Stimulated activated CD8-positive, alpha-beta memory T cell treated with anti-CD3 and anti-CD28 coated beads, Interleukin-12 subunit alpha, Interleukin-12 subunit beta, amount 100 ng/mL, for 1 hour (primary cell): ENCODE results near the gene PLK3.
"Not testable (repeated sequence)": the region's sequence is repeated elsewhere in the genome, so short reads cannot be mapped to it uniquely, and the experiment has no call there.

ENCODE experiments used
- DNase-seq: peaks from one replicate; pipeline ENCODE4 v3.0.0-alpha.2; 2020; ENCODE audit warnings: low read depth

The PLK3 gene

GRCh38 chr1:44799770-44800584, at the start of gene PLK3:
Gene PLK3 (plus strand): TSS chr1:44800377. CDS start chr1:44800464, 87 bp downstream.
- DNase-seq: peak; percentile 97

- no peak for DNase-seq
Observed at GRCh38 chr1:44757420-44757819, 42.8 kb upstream of the PLK3 start.

DNA sequence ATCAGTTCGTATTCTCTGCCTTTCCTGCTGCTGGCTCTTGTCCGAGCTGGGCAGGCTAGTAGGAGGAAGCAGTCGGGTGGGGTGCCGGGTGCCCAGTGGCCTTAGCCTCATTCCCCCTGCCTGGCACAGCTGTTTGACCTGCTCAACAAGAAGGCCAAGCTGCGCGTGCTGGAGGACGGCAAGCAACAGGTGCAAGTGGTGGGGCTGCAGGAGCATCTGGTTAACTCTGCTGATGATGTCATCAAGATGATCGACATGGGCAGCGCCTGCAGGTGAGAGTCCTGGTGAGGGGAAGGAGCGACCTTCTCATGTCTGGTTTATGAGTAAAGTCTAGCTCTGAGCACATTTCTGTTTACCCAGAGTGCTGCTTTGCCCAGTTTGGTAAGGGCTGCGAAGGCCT, 41.1 kb upstream of the PLK3 start:
- no peak for DNase-seq

DNA sequence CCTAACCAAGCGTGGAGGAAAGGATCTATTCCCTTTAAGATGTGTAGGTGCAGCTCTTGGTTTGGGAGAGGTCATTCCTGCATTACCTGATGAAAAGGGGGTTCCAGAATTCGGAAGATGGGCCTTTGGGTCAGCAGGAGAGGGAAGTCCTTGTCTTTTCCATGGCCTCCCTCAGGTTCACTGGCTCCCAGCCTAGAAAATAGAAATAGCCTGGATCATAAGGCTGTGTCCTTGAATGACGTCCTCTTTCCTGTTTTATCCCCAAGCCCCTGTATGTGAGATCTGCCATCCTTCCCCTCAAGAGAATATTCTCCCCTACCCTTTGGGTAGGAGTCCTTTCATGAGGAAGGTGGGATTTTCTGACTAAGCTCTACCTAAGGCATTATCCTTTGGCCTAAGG, 39.3 kb upstream of the PLK3 start:
- no peak for DNase-seq

GRCh38 chr1:44766421-44766820, 33.8 kb upstream of the PLK3 start:
- DNase-seq: not testable (repeated sequence)

- peak; percentile 83 for DNase-seq
Observed at GRCh38 chr1:44775078-44775929, 24.9 kb upstream of the PLK3 start, which contains the start of gene RPS8. Gene RPS8 (plus strand): TSS chr1:44775540. CDS start chr1:44775597, 57 bp downstream.

GRCh38 chr1:44775930-44776729, 24.0 kb upstream of the PLK3 start:
- DNase-seq: no peak

- DNase-seq: no peak
Observed at GRCh38 chr1:44776730-44777068, 23.5 kb upstream of the PLK3 start.

DNA sequence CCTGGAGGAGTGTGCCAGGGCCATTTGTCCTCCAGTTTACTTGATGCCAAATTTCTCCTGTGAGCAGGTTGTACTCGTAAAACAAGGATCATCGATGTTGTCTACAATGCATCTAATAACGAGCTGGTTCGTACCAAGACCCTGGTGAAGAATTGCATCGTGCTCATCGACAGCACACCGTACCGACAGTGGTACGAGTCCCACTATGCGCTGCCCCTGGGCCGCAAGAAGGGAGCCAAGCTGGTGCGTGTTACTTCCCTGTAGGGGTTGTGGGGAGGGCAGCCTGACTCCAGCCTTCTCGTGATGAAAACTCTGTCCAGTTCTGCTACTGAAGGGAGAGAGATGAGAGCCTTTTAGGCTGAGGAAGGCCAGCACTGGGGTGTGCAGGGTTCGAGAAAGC, 22.6 kb upstream of the PLK3 start:
- DNase-seq: no peak

GRCh38 chr1:44777969-44778635, 22.1 kb upstream of the PLK3 start:
- no peak for DNase-seq

- no peak for DNase-seq
Observed at GRCh38 chr1:44778705-44779576, 21.2 kb upstream of the PLK3 start.

- DNase-seq: no peak
Observed at GRCh38 chr1:44780583-44781121, 19.5 kb upstream of the PLK3 start.

DNA sequence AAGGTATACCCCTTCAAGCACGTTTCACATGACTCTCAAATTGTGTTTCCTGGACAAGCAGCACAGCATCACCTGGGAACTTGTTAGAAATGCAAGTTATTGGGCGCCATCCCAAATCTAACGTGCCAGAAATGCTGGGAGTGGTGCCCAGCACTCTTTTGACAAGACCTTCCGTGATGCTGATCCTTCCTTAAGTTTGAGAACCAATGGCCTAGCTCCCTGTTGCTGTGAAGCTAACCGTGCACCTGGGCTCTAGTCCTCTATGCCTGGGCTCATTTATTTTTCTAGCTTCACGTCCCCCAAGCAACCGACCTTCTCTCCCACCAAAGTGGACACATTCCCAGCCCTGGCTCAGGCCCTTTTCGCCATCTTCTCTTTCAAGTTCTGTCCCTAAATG, 16.5 kb upstream of the PLK3 start:
- no peak for DNase-seq

DNA sequence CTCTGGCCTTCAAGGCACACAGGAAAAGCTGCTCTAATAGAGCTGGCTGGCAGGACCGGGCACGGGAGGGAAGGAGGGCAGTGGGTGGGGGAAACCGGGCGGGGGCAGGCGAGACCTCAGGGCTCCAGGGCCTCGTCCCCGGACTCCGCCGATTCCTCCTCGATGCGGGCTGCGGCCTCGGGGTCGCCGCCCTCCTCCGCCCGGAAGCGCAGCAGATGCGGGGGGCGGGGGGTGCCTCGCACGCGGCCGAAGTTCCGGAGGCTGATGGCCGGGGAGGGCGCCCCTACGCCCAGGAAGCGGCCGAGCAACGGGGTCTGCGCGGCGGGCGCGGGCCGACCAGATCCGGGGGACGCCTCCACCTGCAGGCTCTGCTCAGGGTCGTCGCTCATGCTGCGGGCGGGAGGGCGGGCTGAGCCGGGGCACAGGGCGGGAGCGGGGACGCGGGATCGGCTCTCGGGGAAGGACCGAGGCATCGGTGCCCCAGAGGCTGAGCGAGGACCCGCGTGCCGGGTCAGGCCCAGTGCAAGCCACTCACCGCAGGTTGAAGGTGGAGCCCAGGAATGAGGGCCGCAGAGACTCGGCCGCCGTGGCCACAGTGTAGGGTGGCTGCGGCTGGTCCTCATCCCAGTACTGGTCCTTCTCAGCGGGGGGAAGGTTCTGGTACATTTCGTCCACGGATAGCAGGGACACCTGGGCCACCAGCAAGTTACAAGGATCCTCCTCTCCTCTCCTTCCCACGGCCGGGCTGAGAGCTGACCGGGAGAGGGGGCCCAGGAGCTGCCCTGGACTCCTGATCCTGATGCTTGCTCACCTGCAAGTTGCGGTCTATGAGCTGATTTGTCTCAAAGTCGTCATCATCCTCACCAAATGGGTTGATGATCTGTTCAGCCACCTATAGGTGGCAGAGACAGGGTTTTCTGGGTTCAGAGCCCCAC, 15.8 kb upstream of the PLK3 start:
- no peak for DNase-seq

DNA sequence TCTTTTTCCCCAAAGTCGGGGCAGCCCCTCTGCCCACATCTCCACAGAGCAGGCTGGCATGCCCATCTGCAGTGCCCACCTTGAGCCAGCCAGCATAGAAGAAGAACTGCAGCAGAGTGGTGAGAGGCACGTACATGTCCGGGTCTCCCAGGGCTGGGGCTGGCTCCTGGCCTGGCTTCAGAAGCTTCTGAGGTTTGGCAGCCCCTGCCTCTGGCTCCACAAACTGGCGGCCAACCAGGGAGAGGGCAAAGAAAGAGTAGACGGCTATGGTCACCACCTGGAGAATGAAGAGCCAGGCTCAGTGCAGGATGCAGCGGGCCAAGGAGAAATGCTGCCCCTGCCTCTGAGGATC, 15.2 kb upstream of the PLK3 start:
- DNase-seq: no peak

DNA sequence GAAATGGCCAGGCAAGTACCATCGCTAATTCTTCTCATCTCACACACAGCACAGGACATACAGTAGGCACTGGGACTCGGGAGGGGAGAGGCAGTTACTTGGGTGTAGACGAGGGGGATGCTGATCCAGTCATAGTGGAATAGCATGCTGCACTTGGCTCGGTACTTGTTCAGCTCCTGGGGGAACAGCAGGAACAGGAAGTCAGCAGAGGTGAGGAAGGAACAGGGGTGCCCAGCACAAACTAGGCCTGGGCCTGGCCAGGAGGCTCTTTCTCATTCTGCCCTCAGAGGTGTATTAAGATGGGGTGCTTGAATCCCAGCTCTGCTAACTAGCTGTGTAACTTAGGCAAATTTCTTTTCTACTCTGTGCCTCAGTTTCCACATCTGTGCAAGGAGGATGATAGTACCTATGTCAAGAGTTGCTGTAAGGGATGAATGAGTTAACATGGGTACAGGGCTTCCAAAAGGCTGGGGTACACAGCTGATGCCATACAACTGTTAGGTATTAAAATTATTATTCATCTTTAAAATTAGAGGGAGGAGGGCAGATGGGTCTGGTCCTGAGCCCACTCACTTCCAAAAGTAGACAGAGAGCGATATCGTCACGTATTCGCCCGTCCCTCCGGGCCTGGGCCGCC, 14.6 kb upstream of the PLK3 start:
- DNase-seq: no peak

- no peak for DNase-seq
Observed at GRCh38 chr1:44786138-44786840, 13.9 kb upstream of the PLK3 start.

DNA sequence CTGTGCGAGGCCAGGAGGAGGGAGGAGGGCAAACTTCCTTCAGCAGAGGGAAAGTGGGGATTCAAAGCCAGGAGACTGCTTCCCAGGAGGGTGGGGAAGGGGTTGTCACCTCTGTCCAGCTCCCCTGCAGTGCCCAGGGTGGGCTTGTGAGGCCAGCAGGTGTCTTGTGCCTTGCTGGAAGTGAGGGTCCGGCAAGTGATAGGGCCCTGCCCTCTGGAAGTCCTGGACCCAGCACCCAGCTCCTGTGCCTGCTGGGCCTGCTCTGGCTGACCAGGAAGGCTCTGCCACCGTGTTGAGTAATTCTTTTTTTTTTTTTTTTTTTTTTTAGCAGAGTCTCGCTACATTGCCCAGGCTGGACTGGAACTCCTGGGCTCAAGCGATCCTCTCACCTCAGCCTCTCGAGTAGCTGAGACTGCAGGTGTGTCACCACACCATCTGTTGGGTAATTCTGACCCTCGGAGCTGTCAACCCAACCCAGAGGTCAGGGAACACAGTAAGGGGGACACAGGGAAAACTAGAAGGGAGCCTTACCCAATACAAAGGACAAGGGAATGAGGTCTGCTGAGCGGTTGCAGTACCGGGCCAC, 13.2 kb upstream of the PLK3 start:
- DNase-seq: no peak
